GM18517 (cell line): ENCODE data around the gene MRPL23.

Source experiments
- ATAC-seq: cut with Tn5 transposase; IDR thresholded peaks from one replicate; pipeline ENCODE4 v1.9.1; 2021; ENCODE audit warnings: mild to moderate bottlenecking, moderate library complexity; ENCODE audit not compliant: unreplicated experiment

The MRPL23 gene

GRCh38 chr11:1920909-1921573 lies 26.1 kb upstream of the MRPL23 start:
- ATAC-seq = no peak

- ATAC-seq = no peak
These were observed 25.5 kb upstream of the MRPL23 start for GRCh38 chr11:1921574-1922141.

- no peak for ATAC-seq
These were observed 24.6 kb upstream of the MRPL23 start for GRCh38 chr11:1922481-1923081.

- no peak for ATAC-seq
These were observed 23.8 kb upstream of the MRPL23 start for GRCh38 chr11:1923201-1923956.

DNA sequence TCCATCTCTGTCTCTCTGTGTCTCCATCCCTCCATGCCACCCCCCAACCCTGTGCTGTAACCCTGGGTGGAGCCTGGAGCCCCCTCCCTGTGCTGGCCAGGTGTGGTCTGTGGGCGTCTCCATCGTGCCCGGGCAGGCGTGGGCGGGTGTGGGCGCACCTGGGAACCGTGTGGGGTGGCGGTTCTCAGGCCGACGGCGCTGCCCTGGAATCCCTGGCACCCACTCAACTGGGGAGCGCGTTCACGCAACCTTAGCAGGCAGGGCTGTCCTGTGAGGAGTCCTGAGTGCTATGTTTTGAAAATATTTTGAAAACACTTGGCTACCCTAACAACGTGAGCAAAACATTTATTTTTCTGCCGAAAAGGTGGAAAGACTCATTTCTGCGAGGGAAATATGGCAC lies 23.0 kb upstream of the MRPL23 start:
- no peak for ATAC-seq

- no peak for ATAC-seq
These were observed 22.3 kb upstream of the MRPL23 start for GRCh38 chr11:1924646-1925372.

- ATAC-seq = no peak
These were observed 21.6 kb upstream of the MRPL23 start for GRCh38 chr11:1925373-1926155.

DNA sequence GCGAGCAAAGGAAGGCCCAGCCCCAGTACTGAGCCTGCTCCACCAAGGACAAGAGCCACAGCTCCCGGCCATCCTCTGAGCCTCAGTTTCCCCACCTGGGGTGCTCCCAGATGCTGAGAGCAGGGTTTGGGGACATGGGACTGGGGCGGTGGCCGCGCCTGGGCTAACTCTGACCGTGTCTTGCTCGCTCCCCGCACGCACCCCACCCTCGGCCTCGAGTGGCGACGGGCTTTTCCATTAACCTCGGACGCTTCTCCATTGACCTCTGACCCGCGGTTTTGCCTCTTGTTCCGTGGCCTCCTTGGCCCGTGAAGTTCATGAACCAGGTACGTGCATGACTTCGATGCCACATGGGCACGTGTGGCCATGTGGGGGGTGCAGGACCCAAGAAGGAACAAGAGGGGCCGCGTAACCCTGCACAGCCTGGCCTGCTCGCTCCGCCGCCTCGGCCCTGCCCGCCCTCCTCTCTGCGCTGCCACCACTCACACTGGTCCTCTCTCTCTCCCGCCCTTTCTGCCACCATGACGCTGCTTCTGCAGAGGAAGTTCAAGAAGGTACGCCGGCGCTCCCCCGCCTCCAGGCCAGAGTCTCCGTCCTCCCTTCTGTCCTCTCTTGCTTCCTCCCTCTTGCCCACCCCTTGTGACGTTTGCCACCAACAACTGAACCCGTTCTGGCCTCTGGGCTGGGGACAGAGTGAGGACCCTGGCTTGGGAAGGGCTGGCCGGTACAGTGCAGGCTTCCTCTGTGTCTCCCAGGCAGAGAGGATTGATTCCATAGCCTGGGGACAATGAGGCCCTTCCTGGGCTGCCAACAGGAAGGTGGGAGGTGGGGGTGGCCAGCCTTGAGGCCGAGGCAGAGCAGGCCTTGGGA lies 20.7 kb upstream of the MRPL23 start:
- no peak for ATAC-seq

DNA sequence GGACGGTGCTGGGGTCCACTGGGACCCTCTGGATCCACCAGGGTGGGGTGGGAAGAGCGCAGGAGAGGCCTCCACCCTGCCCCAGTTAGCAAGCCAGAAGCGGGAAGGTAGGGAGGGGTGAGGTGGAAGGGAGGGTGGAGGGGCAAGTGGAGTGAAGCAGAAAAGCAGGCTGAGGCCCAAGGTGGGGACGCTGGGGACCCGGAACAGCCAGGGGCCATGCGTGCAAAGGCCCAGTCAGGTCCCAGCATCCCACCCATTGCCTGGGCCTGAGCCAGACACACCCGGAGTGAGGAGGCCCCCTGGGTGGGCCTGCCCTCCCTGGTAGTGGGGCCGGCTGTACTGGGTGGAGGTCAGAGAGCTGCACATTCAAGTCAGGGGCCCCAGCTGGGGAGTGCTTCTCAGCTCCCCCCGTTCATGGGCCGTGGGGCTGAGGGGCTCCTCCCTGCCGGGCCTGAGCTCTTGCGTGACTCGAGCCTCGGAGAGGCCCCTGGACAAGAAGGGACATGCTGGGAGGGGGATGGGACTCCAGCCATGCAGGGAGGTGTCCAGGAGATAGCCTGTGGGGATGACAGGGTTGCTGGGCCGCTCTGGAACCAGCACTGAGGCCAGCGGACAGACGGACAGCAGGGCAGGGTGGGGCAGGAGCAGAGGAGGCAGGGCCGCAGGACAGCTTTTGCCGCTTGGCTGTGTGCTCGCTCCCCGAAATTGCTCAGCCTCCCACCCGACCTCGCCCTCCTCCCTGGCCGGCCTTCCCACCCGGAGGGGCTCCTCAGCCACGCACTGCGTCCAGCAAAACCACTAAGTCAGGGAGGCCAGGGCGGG lies 19.9 kb upstream of the MRPL23 start:
- no peak for ATAC-seq

DNA sequence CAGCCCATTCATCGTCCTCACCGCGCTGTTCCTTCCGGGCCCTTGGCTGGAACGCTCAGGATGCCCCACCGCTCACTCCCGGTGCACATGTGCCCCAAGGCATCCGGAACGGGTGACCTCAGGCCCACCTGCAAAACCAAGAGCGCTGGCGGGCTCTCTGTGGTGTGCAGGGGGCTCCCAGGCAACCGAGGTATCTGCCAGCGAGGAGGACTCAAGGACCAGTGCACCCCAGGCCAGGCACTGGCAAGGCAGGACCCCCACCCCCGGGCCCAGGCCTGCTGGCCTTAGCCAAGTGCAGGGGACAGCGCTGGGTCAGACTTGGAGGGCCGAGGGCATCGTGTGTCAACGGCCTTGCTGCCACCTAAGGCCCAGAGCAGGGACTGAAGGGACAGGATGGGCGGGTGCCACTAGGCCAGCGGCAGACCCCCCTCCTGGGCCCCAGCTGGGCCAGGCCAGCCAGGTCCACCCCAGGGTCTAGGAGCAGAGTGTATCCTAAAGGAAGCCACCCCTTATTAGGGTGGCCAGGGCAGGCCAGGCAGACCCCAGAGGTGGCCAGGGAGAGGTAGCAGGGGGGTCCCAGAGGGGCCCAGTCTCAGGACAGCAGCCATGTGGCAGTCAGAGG lies 19.2 kb upstream of the MRPL23 start:
- no peak for ATAC-seq

DNA sequence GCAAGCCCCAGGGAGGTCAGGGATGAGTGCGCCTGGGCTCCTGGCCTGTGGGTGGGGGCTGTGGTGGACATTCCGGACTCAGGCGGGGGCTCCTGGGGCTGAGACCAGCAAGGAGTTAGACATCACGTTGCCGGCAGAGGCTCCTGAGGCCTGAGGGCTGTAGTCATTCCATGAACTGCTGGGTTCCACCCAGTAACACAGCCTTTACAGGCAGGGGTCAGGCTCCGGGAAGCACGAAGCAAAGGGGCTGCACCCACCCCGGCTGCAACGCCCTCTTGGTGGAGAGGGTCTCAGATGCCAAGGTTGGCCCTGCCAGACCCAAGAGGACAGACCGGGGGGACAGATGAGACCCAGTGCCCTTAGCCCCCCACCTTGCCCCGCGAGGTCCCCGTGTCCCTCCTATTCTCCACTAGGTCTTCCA lies 18.7 kb upstream of the MRPL23 start:
- no peak for ATAC-seq

GRCh38 chr11:1928891-1929541 lies 18.1 kb upstream of the MRPL23 start:
- no peak for ATAC-seq

- ATAC-seq = no peak
These were observed 17.3 kb upstream of the MRPL23 start for GRCh38 chr11:1929621-1930461.

- ATAC-seq = no peak
These were observed 16.7 kb upstream of the MRPL23 start for GRCh38 chr11:1930462-1930830.

DNA sequence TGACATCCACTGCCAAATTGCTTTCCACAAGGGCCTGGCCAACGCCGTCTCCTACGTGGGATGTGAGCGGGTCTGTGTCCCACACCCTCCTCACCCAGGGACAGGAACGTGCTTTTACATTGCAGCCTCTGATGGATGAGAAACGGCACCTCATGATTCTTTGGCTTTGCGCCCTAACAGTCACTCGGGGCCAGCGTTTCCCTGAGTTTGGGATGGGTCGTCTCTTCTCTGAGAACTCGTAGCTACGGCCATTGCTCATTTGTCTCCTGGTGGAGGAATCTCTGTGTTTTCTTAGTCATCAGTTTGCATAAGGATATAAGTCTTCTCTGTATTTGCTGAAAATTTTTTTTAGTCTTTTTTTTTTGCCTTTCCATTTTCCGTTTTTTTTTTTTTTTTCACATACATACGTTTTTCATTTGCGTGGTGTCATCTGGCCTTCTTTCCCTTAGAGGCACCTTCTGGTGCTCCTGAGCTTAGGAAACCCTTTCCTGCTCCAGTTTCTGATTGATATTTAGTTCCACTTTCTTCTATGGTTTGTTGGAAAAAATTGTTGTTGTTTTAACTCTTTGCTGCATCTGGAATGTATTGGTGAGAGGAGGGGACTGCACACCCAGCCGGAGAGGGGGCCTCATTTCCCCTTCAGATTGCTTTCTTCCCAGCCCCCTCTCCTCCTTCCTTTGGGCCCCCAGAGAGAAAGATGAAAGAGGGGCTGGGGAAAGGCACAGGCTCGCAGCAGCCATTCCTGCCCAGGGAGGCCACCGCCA lies 15.6 kb upstream of the MRPL23 start:
- no peak for ATAC-seq

DNA sequence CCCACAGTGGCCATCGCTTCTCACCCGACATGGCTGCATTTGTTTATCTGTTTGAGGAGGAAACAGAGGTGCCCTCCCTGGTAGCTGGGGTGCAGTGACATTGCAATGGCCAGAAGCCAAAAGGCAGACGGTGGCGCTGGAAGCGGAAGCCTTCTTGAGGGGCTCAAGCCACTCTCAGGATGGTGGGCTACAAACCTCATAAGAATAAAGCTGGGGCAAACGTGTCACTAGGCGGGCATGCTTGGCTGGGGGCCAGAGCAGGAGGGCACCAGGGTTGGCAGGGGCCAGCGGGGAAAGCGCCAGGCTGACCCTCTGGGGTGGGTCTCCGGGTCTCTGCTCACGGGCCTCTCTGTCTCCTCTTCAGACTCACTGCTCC lies 15.0 kb upstream of the MRPL23 start:
- no peak for ATAC-seq
